SK-N-SH (cell line): ENCODE measurements around the gene ZBTB16. TPM values are rescaled to one million over a fixed set of nuclear protein-coding genes. Genes with fewer than 3 reads are reported as not detected.

Experiments
- CTCF ChIA-PET: fragments of 300-600, 350-600 bp; formaldehyde crosslinking; extraction: SDS; loops from one replicate; lab custom pipeline; 2021; lab: Yijun Ruan, JAX
- POLR2A ChIA-PET: fragments of 350-600 bp; sonication (Branson Sonifier 250); formaldehyde crosslinking; extraction: SDS; loops from one replicate; lab custom pipeline; 2020; ENCODE audit warnings: antibody characterized with exemption, inconsistent platforms; lab: Yijun Ruan, JAX
- DNase-seq: peaks from one replicate; pipeline ENCODE4 v3.0.0; 2012
- H2AFZ ChIP-seq: fragments of 200-600 bp; sonication (generic); 2 replicates; pipeline ENCODE4 v1.8.1; 2016; ENCODE audit warnings: antibody characterized with exemption, mild to moderate bottlenecking, low read depth
- H3F3A ChIP-seq: fragments of 200-600 bp; sonication (generic); replicated peaks from 2 replicates; pipeline ENCODE3; 2016; ENCODE audit warnings: antibody characterized with exemption, mild to moderate bottlenecking; ENCODE audit not compliant: insufficient read depth
- H3K27ac ChIP-seq, 2 experiments: fragments of 200-500 bp in 1 of 2; fragments of 200-600 bp in 1 of 2; sonication (Bioruptor generic) in 1 of 2; sonication (generic), shearing (Covaris generic) in 1 of 2; 2 replicates each; pipeline versions ENCODE4 v1.5.1 to v1.6.1; 2014 to 2016; ENCODE audit warnings: low read depth in 2 of 2, inconsistent platforms in 1 of 2, low read length in 1 of 2, mild to moderate bottlenecking in 1 of 2, mixed read lengths in 1 of 2
- H3K27me3 ChIP-seq: fragments of 200-600 bp; sonication (generic), shearing (Covaris generic); 2 replicates; pipeline ENCODE4 v1.6.1; 2016; ENCODE audit warnings: mixed run types; ENCODE audit not compliant: insufficient read depth
- H3K36me3 ChIP-seq, 2 experiments: fragments of 200-500 bp in 1 of 2; fragments of 200-600 bp in 1 of 2; sonication (Bioruptor generic) in 1 of 2; sonication (generic) in 1 of 2; replicated peaks in 1 of 2; 2 replicates each; pipeline versions ENCODE3 to v1.5.1; 2014 to 2016; ENCODE audit warnings: low read length in 1 of 2, mild to moderate bottlenecking in 1 of 2; ENCODE audit not compliant: insufficient read depth in 2 of 2, control insufficient read depth in 1 of 2
- H3K4me1 ChIP-seq, 2 experiments: fragments of 200-500 bp in 1 of 2; fragments of 200-600 bp in 1 of 2; sonication (Bioruptor generic) in 1 of 2; sonication (generic), shearing (Covaris generic) in 1 of 2; 2 replicates each; pipeline versions ENCODE4 v1.5.1 to v1.6.1; 2014 to 2016; ENCODE audit warnings: low read depth in 1 of 2, low read length in 1 of 2, mixed run types in 1 of 2; ENCODE audit not compliant: insufficient read depth in 2 of 2, control insufficient read depth in 1 of 2
- H3K4me2 ChIP-seq: fragments of 200-600 bp; sonication (generic), shearing (Covaris generic); 2 replicates; pipeline ENCODE4 v1.6.1; 2017; ENCODE audit warnings: mixed run types
- H3K4me3 ChIP-seq, 2 experiments: fragments of 200-500 bp in 1 of 2; fragments of 200-600 bp in 1 of 2; sonication (Bioruptor generic) in 1 of 2; sonication (generic), shearing (Covaris generic) in 1 of 2; 2 replicates each; pipeline versions ENCODE4 v1.5.1 to v1.8.1; 2014 to 2016; ENCODE audit warnings: low read depth in 2 of 2, inconsistent platforms in 1 of 2, low read length in 1 of 2, mild to moderate bottlenecking in 1 of 2, mixed read lengths in 1 of 2, moderate library complexity in 1 of 2
- H3K79me2 ChIP-seq: fragments of 200-600 bp; sonication (generic); 2 replicates; pipeline ENCODE4 v1.8.1; 2017; ENCODE audit warnings: mild to moderate bottlenecking; ENCODE audit not compliant: insufficient read depth
- H3K9ac ChIP-seq: fragments of 200-600 bp; sonication (generic); 2 replicates; pipeline ENCODE4 v1.6.1; 2017; ENCODE audit warnings: mixed run types
- H3K9me2 ChIP-seq: fragments of 200-600 bp; sonication (generic); 2 replicates; pipeline ENCODE4 v1.6.1; 2017; ENCODE audit warnings: mixed run types
- H3K9me3 ChIP-seq: fragments of 200-600 bp; sonication (generic); 2 replicates; pipeline ENCODE4 v1.6.1; 2017; ENCODE audit warnings: mixed run types, mild to moderate bottlenecking, moderate library complexity
- H4K20me1 ChIP-seq: fragments of 200-600 bp; sonication (generic); 2 replicates; pipeline ENCODE4 v1.6.1; 2017; ENCODE audit warnings: mild to moderate bottlenecking, mixed run types; ENCODE audit not compliant: insufficient read depth
- CHD2 ChIP-seq: fragments of 150-350 bp; IDR thresholded peaks from 2 replicates; pipeline ENCODE4 v1.6.1; 2018; ENCODE audit warnings: low read length; ENCODE audit not compliant: partially characterized antibody
- EP300 ChIP-seq, 2 experiments: IDR thresholded peaks; 2 replicates each; pipeline versions ENCODE4 v1.4.0 to v1.6.1; 2012; ENCODE audit warnings: borderline replicate concordance in 1 of 2, low read depth in 1 of 2, low read length in 1 of 2
- EZH2phosphoT487 ChIP-seq: fragments of 200-600 bp; sonication (generic); IDR thresholded peaks from 2 replicates; pipeline ENCODE4 v1.6.1; 2017; ENCODE audit warnings: low read depth, mixed run types, mild to moderate bottlenecking, antibody characterized with exemption, moderate library complexity, borderline replicate concordance
- FOXJ3 ChIP-seq: sonication (generic); formaldehyde crosslinking; IDR thresholded peaks from 2 replicates; pipeline ENCODE4 v1.5.1; 2020; ENCODE audit warnings: mild to moderate bottlenecking, missing genetic modification reagents
- FOXM1 ChIP-seq: IDR thresholded peaks from 2 replicates; pipeline ENCODE4 v1.4.0; 2012; ENCODE audit warnings: low read depth, mild to moderate bottlenecking
- GATA2 ChIP-seq: sonication (generic); formaldehyde crosslinking; IDR thresholded peaks from 2 replicates; pipeline ENCODE4 v1.5.0; 2020; ENCODE audit warnings: mild to moderate bottlenecking, missing genetic modification reagents
- IRF3 ChIP-seq: fragments of 150-350 bp; IDR thresholded peaks from 2 replicates; pipeline ENCODE4 v1.6.1; 2016; ENCODE audit warnings: mild to moderate bottlenecking, low read depth, low read length
- JUND ChIP-seq: IDR thresholded peaks from 2 replicates; pipeline ENCODE4 v1.4.0; 2012
- NFIC ChIP-seq: IDR thresholded peaks from 2 replicates; pipeline ENCODE4 v1.4.0; 2012; ENCODE audit warnings: borderline replicate concordance
- POLR2AphosphoS5 ChIP-seq: IDR thresholded peaks from 2 replicates; pipeline ENCODE4 v1.6.1; 2012; ENCODE audit warnings: low read depth, low read length
- REST ChIP-seq: IDR thresholded peaks from 2 replicates; pipeline ENCODE4 v1.6.1; 2012; ENCODE audit warnings: mild to moderate bottlenecking, low read depth, low read length, moderate library complexity
- SIN3A ChIP-seq: IDR thresholded peaks from 2 replicates; pipeline ENCODE4 v1.6.1; 2012; ENCODE audit warnings: low read depth, mild to moderate bottlenecking, low read length, moderate library complexity, borderline replicate concordance
- TAF1 ChIP-seq: IDR thresholded peaks from 2 replicates; pipeline ENCODE4 v1.6.1; 2012; ENCODE audit warnings: low read depth, mild to moderate bottlenecking, low read length, moderate library complexity, borderline replicate concordance
- TEAD4 ChIP-seq: IDR thresholded peaks from 2 replicates; pipeline ENCODE4 v1.4.0; 2012; ENCODE audit warnings: mild to moderate bottlenecking, borderline replicate concordance; ENCODE audit not compliant: insufficient read depth
- USF2 ChIP-seq: fragments of 150-350 bp; IDR thresholded peaks from 2 replicates; pipeline ENCODE4 v1.6.1; 2017; ENCODE audit warnings: antibody characterized with exemption, low read length, low read depth, borderline replicate concordance
- WGBS: methylation state at CpG from one replicate; pipeline ENCODE4 v1.1.6; 2017; ENCODE audit warnings: low lambda C conversion rate; 5-methylcytosine and 5-hydroxymethylcytosine counted together
- polyA plus RNA-seq, 3 experiments: library from polyadenylated mRNA; depleted of rRNA; stranded (reverse); fragments of >200 nt; gene quantifications; 2 replicates each; pipeline ENCODE4 v1.2.3, GENCODE V29; 2012
- TF ChIP-seq, protein P1 (sequence below): IDR thresholded peaks from 2 replicates; pipeline ENCODE4; 2012
- TF ChIP-seq, protein P2 (sequence below): IDR thresholded peaks from 2 replicates; pipeline ENCODE4 v1.4.0; 2012; ENCODE audit warnings: low read depth, borderline replicate concordance

The ZBTB16 gene
- polyA plus RNA-seq, 1 of the 3 experiments (the other 2 are of a cell fraction): not detected

GRCh38 chr11:114090976-114091375 lies 31.5 kb downstream of the ZBTB16 start:
- Histone ChIP-seq H3K4me1 (no peaks in the 10 kb centered on the region), H3K9me3 (no peaks in the 10 kb centered on the region), H3K27me3 (no peaks in the 10 kb centered on the region; the same call in 1 of the 2 replicates), H3F3A (no peaks in the 10 kb centered on the region), H2AFZ (no peak overlapping the region), H3K36me3 (no peaks in the 10 kb centered on the region), H3K4me3 (no peak overlapping the region), H3K27ac (no peak overlapping the region), H3K4me2 (no peak overlapping the region), H4K20me1 (no peaks in the 10 kb centered on the region), H3K9ac (no peak overlapping the region), H3K79me2 (no peaks in the 10 kb centered on the region), H3K9me2 (no peaks in the 10 kb centered on the region)
- TF ChIP-seq FOXM1 (no peak), FOXJ3 (CRISPR knock-in tag) (no peak), NFIC (no peak), TEAD4 (no peak), CHD2 (no peak), SIN3A (no peak), USF2 (no peak), EZH2phosphoT487 (no peak), POLR2AphosphoS5 (no peak)
- TF ChIP-seq, protein P1, sequence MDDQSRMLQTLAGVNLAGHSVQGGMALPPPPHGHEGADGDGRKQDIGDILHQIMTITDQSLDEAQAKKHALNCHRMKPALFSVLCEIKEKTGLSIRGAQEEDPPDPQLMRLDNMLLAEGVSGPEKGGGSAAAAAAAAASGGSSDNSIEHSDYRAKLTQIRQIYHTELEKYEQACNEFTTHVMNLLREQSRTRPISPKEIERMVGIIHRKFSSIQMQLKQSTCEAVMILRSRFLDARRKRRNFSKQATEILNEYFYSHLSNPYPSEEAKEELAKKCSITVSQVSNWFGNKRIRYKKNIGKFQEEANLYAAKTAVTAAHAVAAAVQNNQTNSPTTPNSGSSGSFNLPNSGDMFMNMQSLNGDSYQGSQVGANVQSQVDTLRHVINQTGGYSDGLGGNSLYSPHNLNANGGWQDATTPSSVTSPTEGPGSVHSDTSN: no peak
- TF ChIP-seq, protein P2, sequence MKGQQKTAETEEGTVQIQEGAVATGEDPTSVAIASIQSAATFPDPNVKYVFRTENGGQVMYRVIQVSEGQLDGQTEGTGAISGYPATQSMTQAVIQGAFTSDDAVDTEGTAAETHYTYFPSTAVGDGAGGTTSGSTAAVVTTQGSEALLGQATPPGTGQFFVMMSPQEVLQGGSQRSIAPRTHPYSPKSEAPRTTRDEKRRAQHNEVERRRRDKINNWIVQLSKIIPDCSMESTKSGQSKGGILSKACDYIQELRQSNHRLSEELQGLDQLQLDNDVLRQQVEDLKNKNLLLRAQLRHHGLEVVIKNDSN: no peak
- POLR2A ChIA-PET: no interaction called here
- WGBS: 53% methylated on average over 10 of the region's 10 CpGs
- DNase-seq: no peak
- CTCF ChIA-PET: no interaction called here

DNA sequence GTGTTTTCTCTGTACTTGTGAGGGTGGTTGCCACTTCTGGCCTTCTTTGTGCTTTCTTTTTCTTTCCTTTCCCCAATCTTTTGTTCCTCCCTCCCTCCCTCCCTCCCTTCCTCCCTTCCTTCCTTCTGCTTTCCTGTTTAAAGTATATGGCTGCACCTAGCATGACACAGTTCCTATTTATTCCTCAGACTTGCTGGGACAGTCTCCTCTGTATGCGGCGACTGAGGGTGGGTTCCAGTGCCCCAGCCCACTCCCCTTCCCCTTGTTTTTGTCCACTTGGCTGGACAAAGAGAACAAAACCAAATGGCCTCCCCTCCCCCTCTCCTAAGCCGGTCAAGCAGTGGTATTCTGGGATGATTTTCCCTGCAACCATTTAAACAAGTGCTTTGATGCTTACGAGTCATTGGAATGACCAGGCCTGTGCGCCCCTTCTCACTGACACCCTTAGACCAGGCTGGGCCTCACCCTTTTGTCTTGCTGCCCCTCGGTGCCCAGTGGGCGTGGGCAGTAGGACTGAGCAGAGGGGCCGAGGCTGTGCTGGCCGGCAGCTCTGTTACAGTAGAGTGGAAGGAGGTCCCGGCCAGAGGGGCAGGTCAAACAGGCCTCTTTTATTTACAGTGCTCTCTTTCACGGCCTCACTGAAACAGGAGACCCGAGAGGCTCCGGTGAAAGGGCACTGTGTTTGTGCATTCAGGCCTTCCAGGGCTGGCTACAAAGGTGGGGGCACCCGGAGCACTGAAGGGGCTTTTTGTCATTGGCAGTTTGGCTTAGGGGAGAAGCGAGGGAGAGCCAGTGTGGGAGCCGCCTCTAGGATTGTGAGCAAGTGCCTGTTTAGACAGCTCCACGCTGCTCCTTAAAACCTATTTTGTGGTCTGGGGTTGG lies 32.2 kb downstream of the ZBTB16 start:
- ChIA-PET CTCF (no interaction called here), POLR2A (no interaction called here)
- no peaks in the 10 kb centered on the region for H4K20me1 ChIP-seq
- no peaks in the 10 kb centered on the region for H3F3A ChIP-seq
- 46% methylated on average over 13 of the region's 17 CpGs for WGBS
- H3K27me3 ChIP-seq: no peaks in the 10 kb centered on the region; the same call in 1 of the 2 replicates
- no peaks in the 10 kb centered on the region for H3K9me3 ChIP-seq
- H3K4me3 ChIP-seq: no peak overlapping the region
- no peaks in the 10 kb centered on the region for H3K36me3 ChIP-seq
- H2AFZ ChIP-seq: no peak overlapping the region
- DNase-seq: no peak
- no peaks in the 10 kb centered on the region for H3K79me2 ChIP-seq
- no peak overlapping the region for H3K9ac ChIP-seq
- no peak overlapping the region for H3K27ac ChIP-seq
- H3K9me2 ChIP-seq: no peaks in the 10 kb centered on the region
- no peaks in the 10 kb centered on the region; a peak in 1 of 4 replicates for H3K4me1 ChIP-seq
- H3K4me2 ChIP-seq: no peak overlapping the region
- TF ChIP-seq JUND (no peak), EP300 (IDR thresholded peaks at IDR 0.05; ENCODE audit: borderline replicate concordance in 1 of 2, low read depth in 1 of 2, low read length in 1 of 2) (no peak), USF2 (no peak), TAF1 (no peak), IRF3 (no peak), REST (no peak), GATA2 (CRISPR knock-in tag) (no peak), FOXM1 (no peak)
